Measurements from ENCODE around the gene RPLP1. TPM values are rescaled to one million over a fixed set of nuclear protein-coding genes. Genes with fewer than 3 reads are reported as not detected.

RPLP1 gene
- total and polyA plus RNA-seq, 2 of the 8 experiments (the other 6 are each of a cell fraction or from before 2014, with no cell fraction given): 2,089 to 4,387 TPM

DNA sequence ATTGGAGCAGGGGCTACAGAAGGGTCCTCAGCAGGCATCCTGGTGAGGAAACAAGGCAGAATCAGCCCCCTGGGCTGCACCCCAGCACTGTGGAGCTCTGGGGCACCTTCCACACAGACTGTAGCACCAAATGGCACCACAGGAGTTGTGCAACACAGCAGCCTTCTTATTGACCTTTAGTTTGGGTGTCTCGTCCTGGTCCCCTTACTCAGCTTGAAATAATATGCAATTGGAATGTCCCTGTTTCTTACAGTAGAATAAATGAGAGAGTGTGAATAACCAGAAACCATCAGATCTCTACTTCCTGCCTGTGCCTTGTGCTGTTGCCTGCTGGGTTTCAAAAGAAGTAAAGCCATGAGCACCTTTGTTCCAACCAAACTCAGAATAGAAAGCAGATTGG, 44.5 kb downstream of the RPLP1 start:
- no peak overlapping the region for H3K27ac ChIP-seq (ENCODE audit: low read depth, low read length)
- H4K91ac ChIP-seq (replicated peaks; ENCODE audit: insufficient read length, low read length): no peak overlapping the region
- no peak overlapping the region for H3K23ac ChIP-seq (ENCODE audit: insufficient read length)
- H3K56ac ChIP-seq (replicated peaks; ENCODE audit: insufficient read length, low read depth, low read length): no peak overlapping the region
- no peaks in the 10 kb centered on the region for H3K79me1 ChIP-seq (ENCODE audit: low read depth, low read length)
- H3K18ac ChIP-seq (ENCODE audit: extremely low read depth, low read length): no peak overlapping the region; the same call in 1 of the 2 replicates
- DNase-seq (ENCODE audit: low read depth in 1 of 2, low spot score in 2 of 2) (peak in 1 of 2 experiments; percentile 13), FAIRE-seq (no peak)
- no peaks in the 10 kb centered on the region for H3K36me3 ChIP-seq (ENCODE audit: control insufficient read depth in 2 of 4, insufficient read depth in 4 of 4, low read length in 3 of 4)
- H3K23me2 ChIP-seq (ENCODE audit: low read depth, low read length): no peaks in the 10 kb centered on the region
- no peak overlapping the region for H3K4me2 ChIP-seq (ENCODE audit: insufficient read depth in 1 of 2, low read depth in 2 of 2, low read length in 2 of 2)
- H3K9me3 ChIP-seq (ENCODE audit: insufficient read depth in 2 of 2, low read depth in 1 of 2, low read length in 1 of 2): 0 out of 4 replicates have a peak, but pooled peaks cover 0 to 2% of the 10 kb centered on the region in 2 experiments
- H4K8ac ChIP-seq (ENCODE audit: extremely low read depth, insufficient read depth, low read length): no peak overlapping the region
- H3K14ac ChIP-seq (ENCODE audit: insufficient read length): no peak overlapping the region
- H2BK20ac ChIP-seq (ENCODE audit: low read length): no peak overlapping the region
- H2BK5ac ChIP-seq (ENCODE audit: low read depth, low read length): no peak overlapping the region
- no peak overlapping the region for H3K4ac ChIP-seq (replicated peaks; ENCODE audit: insufficient read length, low read depth, low read length)
- 100% methylated on average over 1 of the region's 1 CpG; no CpG with 5 or more reads in 1 of the 2 experiments for WGBS, 2 experiments (ENCODE audit: extremely low coverage in 1 of 2, insufficient coverage in 1 of 2, insufficient read length in 1 of 2, insufficient replicate concordance in 2 of 2, low coverage in 1 of 2, low lambda C conversion rate in 2 of 2, missing lambda C conversion rate in 1 of 2)
- H2BK12ac ChIP-seq (ENCODE audit: low read depth, low read length): no peak overlapping the region
- H3K4me3 ChIP-seq (ENCODE audit: extremely low read depth in 1 of 4, insufficient read depth in 2 of 4, low read depth in 3 of 4, low read length in 4 of 4): no peak overlapping the region
- ChIA-PET POLR2A (ENCODE audit: partially characterized antibody) (no interaction called here), CTCF (ENCODE audit: partially characterized antibody) (no interaction called here)
- H2AFZ ChIP-seq (ENCODE audit: low read length): no peak overlapping the region
- H2AK5ac ChIP-seq (ENCODE audit: low read depth, low read length): no peak overlapping the region
- H4K5ac ChIP-seq (ENCODE audit: insufficient read length, low read depth, low read length): no peak overlapping the region
- no peak overlapping the region for H2BK120ac ChIP-seq (replicated peaks; ENCODE audit: low read depth, low read length)
- no peak overlapping the region for H2BK15ac ChIP-seq (ENCODE audit: low read length)
- H3K27me3 ChIP-seq (replicated peaks in 1 of 4; ENCODE audit: control insufficient read depth in 3 of 4, extremely low read depth in 1 of 4, insufficient read depth in 3 of 4, low read length in 3 of 4): no peaks in the 10 kb centered on the region
- H3K4me1 ChIP-seq (replicated peaks in 1 of 4; ENCODE audit: control insufficient read depth in 3 of 4, insufficient read depth in 4 of 4, low read length in 3 of 4): peaks cover 0 to 4% (median 3%) of the 10 kb centered on the region in 4 experiments; a peak in 5 of 7 replicates
- H4K20me1 ChIP-seq (replicated peaks in 1 of 2; ENCODE audit: control insufficient read depth in 1 of 2, insufficient read depth in 2 of 2, low read length in 2 of 2): peaks cover 0 to 2% of the 10 kb centered on the region in 2 experiments
- TF ChIP-seq, protein P1, sequence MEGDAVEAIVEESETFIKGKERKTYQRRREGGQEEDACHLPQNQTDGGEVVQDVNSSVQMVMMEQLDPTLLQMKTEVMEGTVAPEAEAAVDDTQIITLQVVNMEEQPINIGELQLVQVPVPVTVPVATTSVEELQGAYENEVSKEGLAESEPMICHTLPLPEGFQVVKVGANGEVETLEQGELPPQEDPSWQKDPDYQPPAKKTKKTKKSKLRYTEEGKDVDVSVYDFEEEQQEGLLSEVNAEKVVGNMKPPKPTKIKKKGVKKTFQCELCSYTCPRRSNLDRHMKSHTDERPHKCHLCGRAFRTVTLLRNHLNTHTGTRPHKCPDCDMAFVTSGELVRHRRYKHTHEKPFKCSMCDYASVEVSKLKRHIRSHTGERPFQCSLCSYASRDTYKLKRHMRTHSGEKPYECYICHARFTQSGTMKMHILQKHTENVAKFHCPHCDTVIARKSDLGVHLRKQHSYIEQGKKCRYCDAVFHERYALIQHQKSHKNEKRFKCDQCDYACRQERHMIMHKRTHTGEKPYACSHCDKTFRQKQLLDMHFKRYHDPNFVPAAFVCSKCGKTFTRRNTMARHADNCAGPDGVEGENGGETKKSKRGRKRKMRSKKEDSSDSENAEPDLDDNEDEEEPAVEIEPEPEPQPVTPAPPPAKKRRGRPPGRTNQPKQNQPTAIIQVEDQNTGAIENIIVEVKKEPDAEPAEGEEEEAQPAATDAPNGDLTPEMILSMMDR (IDR thresholded peaks at IDR 0.05; ENCODE audit: control extremely low read depth in 1 of 3, insufficient read depth in 1 of 3, low read depth in 1 of 3, low read length in 3 of 3): no peak
- TF ChIP-seq CREB1 (IDR thresholded peaks at IDR 0.05) (no peak), PHF8 (conservative IDR thresholded peaks at IDR 0.05; ENCODE audit: low read depth, low read length) (no peak)
- H3K9ac ChIP-seq (replicated peaks in 1 of 4; ENCODE audit: extremely low read depth in 1 of 4, low read depth in 3 of 4, low read length in 3 of 4): no peak overlapping the region
- no peaks in the 10 kb centered on the region for H3K79me2 ChIP-seq (ENCODE audit: control insufficient read depth in 1 of 2, insufficient read depth in 2 of 2, low read length in 2 of 2)

All from H1 (cell line).